ENCODE results near the gene TTLL10. TPM values are rescaled to one million over a fixed set of nuclear protein-coding genes. Genes with fewer than 3 reads are reported as not detected.

The TTLL10 gene
- total and polyA plus RNA-seq, 2 of the 8 experiments (the other 6 are each of a cell fraction or from before 2014, with no cell fraction given): 1.1 to 1.7 TPM

- no peak overlapping the region for H2AK5ac ChIP-seq (ENCODE audit: low read depth, low read length)
- 92% methylated on average over 22 of the region's 27 CpGs; no CpG with 5 or more reads in 1 of the 2 experiments for WGBS, 2 experiments (ENCODE audit: extremely low coverage in 1 of 2, insufficient coverage in 1 of 2, insufficient read length in 1 of 2, insufficient replicate concordance in 2 of 2, low coverage in 1 of 2, low lambda C conversion rate in 2 of 2, missing lambda C conversion rate in 1 of 2)
- peaks cover 2 to 13% of the 10 kb centered on the region in 2 experiments for H4K20me1 ChIP-seq (replicated peaks in 1 of 2; ENCODE audit: control insufficient read depth in 1 of 2, insufficient read depth in 2 of 2, low read length in 2 of 2)
- no peak overlapping the region for H3K4ac ChIP-seq (replicated peaks; ENCODE audit: insufficient read length, low read depth, low read length)
- no peak overlapping the region for H3K18ac ChIP-seq (ENCODE audit: extremely low read depth, low read length)
- no peak overlapping the region for H4K5ac ChIP-seq (ENCODE audit: insufficient read length, low read depth, low read length)
- H2AFZ ChIP-seq (ENCODE audit: low read length): no peak overlapping the region
- H3K14ac ChIP-seq (ENCODE audit: insufficient read length): no peak overlapping the region
- H3K9ac ChIP-seq (replicated peaks in 1 of 4; ENCODE audit: extremely low read depth in 1 of 4, low read depth in 3 of 4, low read length in 3 of 4): no peak overlapping the region
- ChIA-PET POLR2A (ENCODE audit: partially characterized antibody) (interaction anchor here (1.0 kb wide), 1 partner anchor 15 kb away, joined by 3 read pairs; no protein-coding TSS in a partner anchor), CTCF (ENCODE audit: partially characterized antibody) (interaction anchor here (0.6 to 0.9 kb wide), 3 partner anchors 28 to 113 kb away, joined by 3 to 4 read pairs (median 4); no protein-coding TSS in a partner anchor)
- no peak overlapping the region for H3K4me2 ChIP-seq (ENCODE audit: insufficient read depth in 1 of 2, low read depth in 2 of 2, low read length in 2 of 2)
- peaks cover 19% of the 10 kb centered on the region for H3K79me1 ChIP-seq (ENCODE audit: low read depth, low read length)
- peaks cover 0 to 12% (median 2%) of the 10 kb centered on the region in 4 experiments; a peak in 4 of 7 replicates for H3K4me1 ChIP-seq (replicated peaks in 1 of 4; ENCODE audit: control insufficient read depth in 3 of 4, insufficient read depth in 4 of 4, low read length in 3 of 4)
- TF ChIP-seq POU5F1 (IDR thresholded peaks at IDR 0.05; ENCODE audit: low read depth, low read length): no peak
- TF ChIP-seq POLR2A (IDR thresholded peaks at IDR 0.05; ENCODE audit: control extremely low read depth in 1 of 2, low read depth in 2 of 2, low read length in 2 of 2): no peak
- no peak for TF ChIP-seq TAF7 (optimal IDR thresholded peaks at IDR 0.05; ENCODE audit: borderline replicate concordance, low read depth, low read length)
- TF ChIP-seq MAFK (IDR thresholded peaks at IDR 0.05; ENCODE audit: low read depth, low read length): no peak
- no peak for TF ChIP-seq HDAC2 (IDR thresholded peaks at IDR 0.05; ENCODE audit: borderline replicate concordance in 1 of 2, low read depth in 2 of 2, low read length in 2 of 2)
- no peak for TF ChIP-seq GABPA (IDR thresholded peaks at IDR 0.05; ENCODE audit: borderline replicate concordance, insufficient read depth, low read length)
- peaks cover under 1 to 19% of the 10 kb centered on the region in 2 experiments; a peak in 3 of 4 replicates for H3K79me2 ChIP-seq (ENCODE audit: control insufficient read depth in 1 of 2, insufficient read depth in 2 of 2, low read length in 2 of 2)
- no peak overlapping the region for H2BK120ac ChIP-seq (replicated peaks; ENCODE audit: low read depth, low read length)
- no peak overlapping the region for H3K4me3 ChIP-seq (ENCODE audit: extremely low read depth in 1 of 4, insufficient read depth in 2 of 4, low read depth in 3 of 4, low read length in 4 of 4)
- H3K23me2 ChIP-seq (ENCODE audit: low read depth, low read length): peaks cover 7% of the 10 kb centered on the region
- no peak for FAIRE-seq
- H2BK15ac ChIP-seq (ENCODE audit: low read length): no peak overlapping the region
- no peaks in the 10 kb centered on the region; a peak in 1 of 7 replicates for H3K27me3 ChIP-seq (replicated peaks in 1 of 4; ENCODE audit: control insufficient read depth in 3 of 4, extremely low read depth in 1 of 4, insufficient read depth in 3 of 4, low read length in 3 of 4)
- no peak overlapping the region for H3K27ac ChIP-seq (ENCODE audit: low read depth, low read length)
- no peak overlapping the region for H4K91ac ChIP-seq (replicated peaks; ENCODE audit: insufficient read length, low read length)
- H3K36me3 ChIP-seq (ENCODE audit: control insufficient read depth in 2 of 4, insufficient read depth in 4 of 4, low read length in 3 of 4): peaks cover 0 to 8% (median 0%) of the 10 kb centered on the region in 4 experiments; a peak in 1 of 8 replicates
- no peak overlapping the region for H2BK20ac ChIP-seq (ENCODE audit: low read length)
- DNase-seq (ENCODE audit: low read depth in 1 of 2, low spot score in 2 of 2): no peak
- no peak overlapping the region for H2BK5ac ChIP-seq (ENCODE audit: low read depth, low read length)
- peaks cover 0 to 9% of the 10 kb centered on the region in 2 experiments; a peak in 2 of 4 replicates for H3K9me3 ChIP-seq (ENCODE audit: insufficient read depth in 2 of 2, low read depth in 1 of 2, low read length in 1 of 2)
- H2BK12ac ChIP-seq (ENCODE audit: low read depth, low read length): no peak overlapping the region
- peak overlapping the region; percentile 19; the same call in 1 of the 2 replicates for H4K8ac ChIP-seq (ENCODE audit: extremely low read depth, insufficient read depth, low read length)
- H3K56ac ChIP-seq (replicated peaks; ENCODE audit: insufficient read length, low read depth, low read length): no peak overlapping the region
- no peak overlapping the region for H3K23ac ChIP-seq (ENCODE audit: insufficient read length)
Observed at GRCh38 chr1:1235016-1235744, 61.5 kb downstream of the TTLL10 start.

All from H1 (cell line).